ENCODE data around the gene PIGU. TPM values are rescaled to one million over a fixed set of nuclear protein-coding genes. Genes with fewer than 3 reads are reported as not detected.
A peak's percentile ranks its signal among the peaks of the same experiment; 100 is the strongest.

The PIGU gene
- total RNA-seq, 1 donor from 2014 or later = 6.0 TPM

DNA sequence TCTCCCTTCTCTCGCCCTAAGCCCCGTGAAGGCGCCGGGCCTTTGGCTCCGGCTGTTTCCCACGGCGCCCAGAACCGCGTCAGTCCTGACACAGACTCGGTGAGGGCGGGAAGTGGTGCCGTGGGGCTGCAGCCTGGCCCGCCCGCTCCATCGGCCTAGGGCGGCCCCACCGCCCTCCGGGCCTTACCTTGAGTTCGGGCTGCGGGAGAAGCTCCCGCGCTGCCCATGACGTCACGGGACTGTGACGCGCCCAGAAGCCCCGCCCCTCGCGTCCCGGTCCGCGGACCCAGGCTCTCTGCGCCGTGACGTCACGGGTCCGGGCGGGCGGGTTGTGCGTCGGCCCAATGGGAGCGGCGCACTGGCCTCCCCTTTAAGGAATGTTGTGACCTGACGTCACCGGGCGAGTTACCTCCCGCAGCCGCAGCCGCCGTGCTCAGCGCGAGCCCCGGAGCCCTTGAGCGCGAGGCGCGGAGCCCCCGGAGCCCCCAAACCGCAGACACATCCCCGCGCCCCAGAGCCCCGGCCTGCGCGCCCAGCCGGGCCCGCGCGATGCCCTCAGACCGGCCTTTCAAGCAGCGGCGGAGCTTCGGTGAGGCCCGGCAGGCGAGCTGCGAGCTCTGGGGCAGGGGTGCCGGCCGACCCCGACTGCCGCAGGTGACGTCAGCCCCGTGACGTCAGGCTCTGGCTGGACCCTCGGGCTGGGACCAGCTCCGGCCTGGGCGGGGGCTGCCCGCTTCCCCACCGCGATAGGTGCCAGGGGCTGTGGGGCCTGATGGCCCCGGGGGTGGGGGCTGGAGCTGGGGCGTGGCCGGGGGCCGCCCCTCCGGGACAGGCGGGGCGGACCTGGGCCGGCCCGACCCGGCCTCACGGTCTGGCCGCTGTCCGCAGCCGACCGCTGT, 118.3 kb downstream of the PIGU start, which contains the start of gene MAP1LC3A:
MAP1LC3A (plus strand) TSS at position 399 of the 899 bp plus-strand sequence; CDS start at position 550, 151 bp downstream.
- DNase-seq (ENCODE audit: low spot score) = peak; percentile 92

DNA sequence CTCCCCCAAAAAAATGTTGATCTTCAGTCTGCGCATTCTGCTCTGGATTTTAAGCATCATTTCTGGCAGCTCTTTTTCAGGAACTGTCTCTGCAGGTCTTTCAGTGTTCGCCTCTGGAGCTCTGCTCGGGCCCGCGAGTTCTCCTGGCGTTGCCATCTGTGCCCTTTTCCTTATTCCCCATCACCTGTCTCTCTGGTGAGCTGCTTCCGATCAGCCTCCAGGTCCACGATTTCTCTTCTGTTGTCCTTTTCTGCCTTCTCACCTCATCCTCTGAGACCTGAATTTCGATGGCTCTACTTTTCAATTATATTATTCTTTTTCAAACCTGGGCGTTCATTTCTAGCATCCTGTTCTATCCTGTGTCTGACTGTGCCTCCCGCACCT, 119.0 kb downstream of the PIGU start:
- no peak for DNase-seq (ENCODE audit: low spot score)

DNA sequence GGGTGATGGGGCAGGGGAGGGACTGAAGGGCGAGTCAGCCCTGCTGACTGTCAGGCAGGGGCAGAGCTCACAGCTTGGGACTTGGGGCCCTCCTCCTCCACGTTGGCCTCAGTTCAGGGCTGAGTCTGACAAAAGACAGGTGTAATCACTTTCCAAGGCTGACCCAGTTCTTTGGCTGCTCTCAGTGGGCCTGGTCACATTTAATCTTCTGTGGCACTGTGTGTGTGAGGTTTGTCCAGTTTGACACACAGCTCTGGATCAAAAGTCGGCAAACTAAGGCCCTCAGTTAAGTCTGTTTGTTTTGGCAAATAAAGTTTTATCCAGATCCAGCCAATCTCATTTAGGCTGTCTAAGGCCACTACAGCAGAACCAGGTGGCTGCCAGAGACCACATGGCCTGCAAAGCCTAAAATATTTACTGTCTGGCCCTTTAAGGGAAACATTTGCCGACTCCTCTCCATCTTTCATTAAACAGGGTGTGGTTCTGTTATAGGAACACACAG, 123.5 kb downstream of the PIGU start:
- no peak for DNase-seq (ENCODE audit: low spot score)

DNA sequence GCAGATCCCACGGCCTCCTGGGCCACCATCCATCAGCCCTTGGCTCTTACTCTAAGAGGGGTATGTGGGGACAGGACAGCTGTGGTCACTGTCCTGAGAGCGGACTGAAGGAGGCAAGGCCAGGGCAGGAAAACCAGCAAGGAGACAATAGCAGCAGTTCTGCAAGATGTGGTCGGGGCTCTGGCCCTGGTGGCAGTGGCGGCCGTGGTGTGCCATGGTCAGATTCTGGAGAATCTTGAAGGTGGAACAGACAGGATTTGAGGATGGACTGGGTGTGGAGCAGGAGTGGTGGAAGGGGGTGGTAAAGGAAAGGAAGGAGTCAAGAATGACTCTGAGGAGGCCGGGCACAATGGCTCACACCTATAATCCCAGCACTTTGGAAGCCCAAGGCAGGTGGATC, 124.3 kb downstream of the PIGU start:
- DNase-seq (ENCODE audit: low spot score) = no peak

DNA sequence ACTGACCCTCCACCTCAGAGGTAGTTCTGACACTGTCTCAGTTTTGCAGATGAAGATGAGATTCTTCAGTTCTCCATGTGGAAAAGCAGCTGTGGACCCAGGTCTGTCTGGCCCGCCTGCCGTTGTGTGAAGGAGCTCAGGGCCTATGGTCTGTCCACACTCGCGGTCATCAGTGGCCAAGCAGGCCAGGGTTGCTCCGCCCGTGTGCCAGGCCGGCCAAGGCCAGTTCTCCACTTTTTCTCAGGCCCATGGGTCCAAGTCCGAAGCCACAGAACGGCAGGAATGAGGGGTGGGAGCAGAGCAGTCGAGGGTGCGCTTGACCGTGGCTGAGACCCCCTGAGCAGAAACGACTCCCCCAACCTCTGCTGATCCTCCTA, 127.0 kb downstream of the PIGU start:
- DNase-seq (ENCODE audit: low spot score) = no peak

DNA sequence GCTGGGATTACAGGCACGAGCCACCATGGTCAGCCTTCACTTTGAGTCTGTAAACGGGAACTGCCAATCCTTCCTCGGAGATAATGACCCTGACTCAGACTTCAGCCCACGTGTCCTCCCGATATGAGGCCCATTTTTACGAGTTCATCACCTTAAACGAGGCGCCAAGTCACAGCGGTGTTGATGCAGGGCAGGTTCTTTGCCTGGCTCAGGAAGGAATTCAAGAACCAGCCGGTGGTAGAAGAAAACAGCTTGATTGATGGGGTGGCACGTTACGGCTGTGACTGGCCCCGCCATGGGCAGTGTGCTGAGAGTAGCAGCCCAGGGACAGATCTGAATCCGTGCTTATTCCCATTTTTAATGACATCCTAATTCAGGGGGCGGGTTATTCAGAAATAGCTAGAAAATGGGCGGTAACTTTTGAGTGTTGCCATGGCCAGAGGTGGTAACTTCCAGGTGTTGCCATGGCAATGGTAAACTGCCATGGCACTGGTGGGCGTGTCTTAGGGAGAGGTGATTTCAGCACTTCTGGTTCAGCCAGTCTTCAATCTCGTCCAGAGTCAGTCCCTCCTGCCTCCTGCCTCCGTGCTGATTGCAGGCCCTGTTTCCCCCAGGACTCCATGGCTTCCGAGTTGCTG, 127.5 kb downstream of the PIGU start:
- peak; percentile 66 for DNase-seq (ENCODE audit: low spot score)

DNA sequence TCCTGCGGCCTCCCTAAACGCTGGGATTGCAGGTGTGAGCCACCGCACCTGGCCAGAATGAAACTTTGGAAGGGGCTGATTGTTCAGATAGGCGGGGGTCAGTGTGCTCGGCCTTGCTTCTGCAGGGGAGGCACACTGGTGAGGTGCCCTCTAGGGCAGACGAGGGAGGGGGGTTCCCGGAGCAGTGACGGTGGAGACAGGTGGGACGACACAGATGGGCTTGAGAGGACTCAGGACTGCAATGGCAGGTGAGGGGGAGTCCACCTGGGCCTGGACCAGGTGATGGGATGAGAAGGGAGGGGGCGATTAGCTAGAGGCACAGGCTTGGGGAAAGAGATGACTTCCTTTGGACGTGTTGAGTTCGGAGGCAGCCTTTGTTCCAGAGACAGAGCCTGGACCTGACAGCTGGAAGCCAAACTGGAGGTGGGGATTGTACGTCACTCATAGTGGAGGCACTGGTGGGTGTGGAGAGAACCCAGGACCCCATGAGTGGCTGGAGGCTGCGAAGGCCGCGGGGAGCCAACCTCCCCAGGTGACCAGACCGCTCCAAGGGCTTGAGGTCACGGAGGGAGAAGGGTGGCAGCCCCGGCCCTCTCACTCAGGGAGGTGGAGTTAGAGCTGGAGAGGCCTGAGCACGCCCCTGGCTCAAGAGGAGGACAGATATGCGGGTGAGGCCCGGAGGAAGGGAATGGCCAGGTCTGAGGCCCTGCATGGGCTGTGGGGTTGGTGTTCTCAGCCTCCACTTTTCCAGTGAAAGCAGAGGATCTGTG, 128.9 kb downstream of the PIGU start:
- no peak for DNase-seq (ENCODE audit: low spot score)

DNA sequence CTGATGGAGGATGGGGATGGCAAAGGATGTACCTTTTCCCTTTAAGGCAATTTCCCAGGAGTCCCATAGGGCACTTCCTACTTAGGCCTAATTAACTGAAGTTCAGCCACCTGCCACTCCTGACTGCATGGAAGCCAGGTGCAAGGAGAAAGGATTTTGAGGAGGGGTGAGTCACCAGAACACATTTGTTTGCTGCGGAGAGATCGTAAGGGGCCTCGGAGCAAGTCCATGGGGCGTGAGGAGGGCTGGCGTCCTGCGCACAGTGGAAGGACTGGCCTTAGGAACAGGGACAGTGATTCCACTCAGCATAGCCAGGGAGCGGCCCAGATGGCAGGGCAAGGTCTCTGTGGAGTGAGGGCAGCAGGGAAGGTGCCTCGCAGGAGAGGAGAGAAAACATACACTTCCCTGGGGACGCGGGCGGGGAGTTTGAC, 130.1 kb downstream of the PIGU start:
- no peak for DNase-seq (ENCODE audit: low spot score)

DNA sequence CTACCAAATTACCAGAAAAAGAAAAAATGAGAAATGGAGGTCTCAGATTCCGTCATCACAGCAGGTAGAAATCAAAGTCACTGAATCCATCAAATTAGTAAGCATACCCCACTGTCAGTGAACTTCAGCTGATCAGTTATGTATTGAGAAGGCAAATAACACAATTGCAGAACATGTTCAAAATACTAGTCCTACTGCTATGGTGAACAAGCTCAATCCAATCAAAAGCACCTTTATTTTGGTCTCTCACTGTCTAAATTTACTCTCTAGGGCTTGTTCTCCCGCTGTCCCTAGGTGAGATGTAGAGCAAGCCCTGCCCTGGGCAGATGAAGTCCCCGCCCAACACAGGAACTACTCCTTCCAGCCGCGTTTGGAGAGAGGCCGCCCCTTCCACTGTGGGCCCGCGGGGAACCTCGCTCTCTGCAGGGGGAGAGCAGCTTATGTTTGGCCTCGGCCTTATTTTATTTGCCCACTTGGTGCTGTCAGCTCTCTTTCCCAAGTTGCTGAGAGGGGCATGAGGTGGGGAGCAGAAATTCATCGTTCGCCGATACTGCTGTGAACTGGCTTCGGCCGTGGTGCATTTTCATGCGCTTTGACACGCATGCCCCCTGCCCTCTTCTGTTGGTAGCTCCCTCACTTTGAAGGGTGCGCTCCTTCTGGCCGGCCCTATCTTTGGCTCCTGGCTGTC, 132.6 kb downstream of the PIGU start:
- peak; percentile 42 for DNase-seq (ENCODE audit: low spot score)

DNA sequence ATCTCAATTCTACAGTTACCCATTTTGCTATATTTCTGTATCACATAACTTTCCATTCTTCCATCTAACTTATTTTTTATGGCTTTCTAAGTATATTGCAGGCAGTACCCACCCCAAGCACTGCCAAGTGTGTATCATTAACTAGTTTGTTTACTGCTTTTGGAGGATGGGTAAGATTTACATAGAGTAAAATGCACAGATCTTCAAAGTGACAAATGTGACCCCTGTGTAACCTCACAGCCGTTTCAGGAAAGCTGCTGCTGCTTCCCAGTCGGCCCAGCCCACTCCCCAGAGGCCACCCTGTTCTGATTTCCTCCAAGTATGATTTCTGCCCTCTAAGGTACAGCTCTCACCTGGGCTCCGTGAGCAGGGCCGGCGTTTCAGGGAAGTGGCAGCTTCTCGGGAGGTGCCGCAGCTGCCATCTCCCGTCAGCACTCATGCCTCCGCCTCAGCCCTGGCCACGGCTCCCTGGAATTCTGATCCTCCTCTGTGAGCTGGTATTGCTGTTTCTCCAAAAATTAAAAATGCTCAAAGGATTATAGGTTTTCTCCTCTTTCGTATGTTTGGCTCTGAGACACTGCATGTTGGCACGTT, 133.3 kb downstream of the PIGU start:
- no peak for DNase-seq (ENCODE audit: low spot score)

DNA sequence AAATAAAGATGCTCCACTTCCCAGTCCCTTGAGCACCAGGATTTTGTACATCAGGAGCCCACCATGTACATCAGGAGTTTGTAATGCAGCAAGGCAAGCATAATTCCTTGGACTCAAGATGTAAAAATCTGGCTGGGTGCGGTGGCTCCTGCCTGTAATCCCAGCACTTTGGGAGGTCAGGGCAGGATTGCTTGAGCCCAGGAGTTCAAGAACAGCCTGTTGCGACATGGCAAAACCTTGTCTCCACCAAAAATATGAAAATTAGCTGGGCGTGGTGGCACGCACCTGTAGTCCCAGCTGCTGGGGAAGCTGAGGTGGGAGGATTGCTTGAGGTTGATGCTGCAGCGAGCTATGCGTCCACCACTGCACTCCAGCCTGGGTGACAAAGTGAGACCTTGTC, 134.5 kb downstream of the PIGU start:
- no peak for DNase-seq (ENCODE audit: low spot score)

DNA sequence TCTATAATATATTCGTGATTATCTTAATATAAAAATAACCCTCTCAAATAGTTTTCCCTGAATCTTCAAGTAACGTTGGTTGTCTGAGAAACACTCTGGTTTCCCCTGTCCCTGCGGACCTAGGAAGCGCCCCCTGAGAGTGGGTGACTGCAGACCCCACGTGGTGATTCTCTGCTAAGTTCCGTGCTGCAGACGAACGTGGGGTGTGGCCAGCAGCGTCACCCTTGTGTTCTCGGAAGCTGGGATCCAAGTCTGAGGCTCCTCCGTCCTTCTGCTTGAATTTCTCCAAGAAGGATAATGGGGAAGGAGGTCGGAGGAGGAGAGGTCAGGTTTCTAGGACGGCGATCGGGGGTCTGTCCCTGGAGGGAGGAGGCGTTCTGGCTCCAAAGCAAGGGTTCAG, 135.0 kb downstream of the PIGU start:
- no peak for DNase-seq (ENCODE audit: low spot score)

DNA sequence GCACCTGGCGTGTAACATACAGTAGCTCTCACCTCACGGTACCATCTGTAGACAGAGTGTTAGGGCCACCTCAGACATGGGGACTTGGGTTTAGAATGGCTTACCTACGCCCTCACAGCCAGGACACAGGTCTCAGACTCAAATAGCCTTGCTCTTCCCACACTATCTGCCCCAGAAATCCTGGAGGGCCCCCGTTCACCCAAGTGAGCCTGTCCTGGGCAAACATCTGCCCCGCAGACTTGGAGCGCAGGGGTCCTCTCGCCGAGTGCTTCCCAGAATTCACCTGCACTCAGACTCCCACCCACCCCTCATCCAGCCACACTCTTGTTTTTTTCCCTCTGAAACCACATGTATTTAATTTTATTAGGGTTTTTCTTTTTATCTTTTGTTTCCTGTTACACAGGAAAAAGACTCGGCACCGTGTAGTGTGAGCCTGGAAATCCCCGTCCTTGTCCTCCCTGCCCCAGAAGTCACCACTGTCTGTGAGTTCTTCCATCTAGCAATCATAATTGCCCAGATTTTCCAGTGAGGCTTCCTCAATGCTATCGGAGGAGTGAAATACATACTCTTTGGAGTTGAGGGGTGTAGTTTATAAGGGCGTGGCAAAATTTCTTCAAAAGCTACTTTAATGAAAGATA, 135.5 kb downstream of the PIGU start:
- DNase-seq (ENCODE audit: low spot score) = no peak

DNA sequence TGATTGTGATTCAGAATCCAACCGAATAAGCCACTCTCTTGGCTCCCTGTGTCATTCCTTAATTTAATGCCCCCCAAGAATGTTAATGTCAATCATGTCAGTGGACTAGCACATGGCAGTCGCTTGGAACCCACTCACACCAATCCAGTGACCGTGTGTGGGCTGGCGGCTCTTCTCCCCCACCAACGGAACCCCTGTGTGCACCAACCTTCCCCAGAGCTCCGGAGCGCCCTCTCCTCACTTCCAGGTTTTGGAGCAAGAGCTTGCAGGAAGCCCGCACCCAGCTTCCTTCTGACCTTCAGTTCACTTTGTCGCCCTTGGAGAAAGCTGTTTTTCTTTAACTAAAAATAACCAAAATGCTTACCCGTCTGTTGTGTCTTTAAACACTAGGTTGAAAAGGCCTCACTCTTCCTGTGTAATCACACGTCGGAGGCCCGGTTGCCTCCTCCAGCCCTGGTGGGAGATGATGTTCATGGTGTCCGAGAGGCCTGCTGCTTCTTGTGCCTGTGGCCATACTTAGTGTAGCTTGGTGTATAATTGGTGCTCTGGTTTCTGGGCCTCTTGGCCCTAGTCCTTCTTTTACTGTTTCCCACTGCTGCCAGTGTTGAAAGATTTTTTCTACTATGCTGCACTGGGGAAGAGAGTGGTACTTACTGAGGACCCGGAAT, 136.2 kb downstream of the PIGU start:
- no peak for DNase-seq (ENCODE audit: low spot score)

DNA sequence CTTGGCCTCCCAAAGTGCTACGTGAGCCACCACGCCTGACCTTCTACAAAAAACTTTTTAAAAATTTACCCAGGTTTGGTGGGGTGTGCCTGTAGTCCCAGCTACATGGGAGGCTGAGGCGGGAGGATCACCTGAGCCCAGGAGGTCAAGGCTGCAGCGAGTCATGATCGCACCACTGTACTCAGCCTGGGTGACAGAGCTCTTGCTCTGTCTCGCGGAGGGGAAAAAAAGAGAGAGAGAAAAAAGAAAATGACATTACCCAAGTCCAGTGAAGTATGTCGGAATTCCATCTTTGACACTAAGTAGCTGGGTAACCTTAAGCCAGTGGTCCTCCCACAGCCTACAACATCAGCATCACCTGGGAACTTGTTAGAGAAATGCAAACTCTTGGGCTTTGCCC, 137.1 kb downstream of the PIGU start:
- DNase-seq (ENCODE audit: low spot score) = no peak

DNA sequence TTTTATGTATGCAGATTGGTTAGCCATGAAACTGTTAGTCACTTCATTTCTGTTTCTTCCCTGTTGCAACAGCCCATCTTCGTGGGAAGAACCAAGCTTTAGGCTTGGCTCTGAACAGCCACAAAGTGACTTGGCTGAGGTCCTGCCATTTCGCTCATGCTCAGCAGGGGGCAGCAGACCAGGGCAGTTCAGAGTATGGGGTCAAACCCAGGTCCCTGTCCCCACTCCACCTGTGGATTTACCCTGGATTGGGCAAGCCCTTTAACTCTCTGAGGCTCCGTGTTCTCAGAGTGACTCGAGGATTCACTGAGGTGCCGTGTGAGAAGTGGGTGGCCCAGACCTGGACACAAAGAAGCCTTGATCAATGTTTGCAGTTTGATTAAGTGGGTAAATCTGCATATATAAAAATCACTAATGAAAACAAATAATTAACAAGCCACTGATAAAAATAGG, 138.2 kb downstream of the PIGU start:
- DNase-seq (ENCODE audit: low spot score) = no peak

DNA sequence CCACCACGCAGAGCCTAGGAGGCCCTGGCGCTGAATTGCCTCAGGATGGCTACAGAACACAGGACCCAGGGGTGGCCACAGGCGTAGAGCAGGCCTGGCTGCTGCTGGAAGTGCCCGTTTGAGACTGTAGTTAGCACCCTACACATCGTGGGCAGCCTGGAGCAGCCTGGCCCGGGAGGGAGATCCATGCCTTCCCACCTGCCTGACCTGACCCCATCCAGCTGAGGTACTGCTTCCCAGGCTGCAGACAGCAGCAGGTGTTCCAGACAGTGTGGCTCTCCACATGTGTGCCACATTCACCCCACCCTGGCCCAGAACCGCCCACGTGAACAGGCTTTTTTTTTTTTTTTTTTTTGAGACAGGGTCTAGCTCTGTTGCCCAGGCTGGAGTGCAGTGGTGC, 139.2 kb downstream of the PIGU start:
- no peak for DNase-seq (ENCODE audit: low spot score)

DNA sequence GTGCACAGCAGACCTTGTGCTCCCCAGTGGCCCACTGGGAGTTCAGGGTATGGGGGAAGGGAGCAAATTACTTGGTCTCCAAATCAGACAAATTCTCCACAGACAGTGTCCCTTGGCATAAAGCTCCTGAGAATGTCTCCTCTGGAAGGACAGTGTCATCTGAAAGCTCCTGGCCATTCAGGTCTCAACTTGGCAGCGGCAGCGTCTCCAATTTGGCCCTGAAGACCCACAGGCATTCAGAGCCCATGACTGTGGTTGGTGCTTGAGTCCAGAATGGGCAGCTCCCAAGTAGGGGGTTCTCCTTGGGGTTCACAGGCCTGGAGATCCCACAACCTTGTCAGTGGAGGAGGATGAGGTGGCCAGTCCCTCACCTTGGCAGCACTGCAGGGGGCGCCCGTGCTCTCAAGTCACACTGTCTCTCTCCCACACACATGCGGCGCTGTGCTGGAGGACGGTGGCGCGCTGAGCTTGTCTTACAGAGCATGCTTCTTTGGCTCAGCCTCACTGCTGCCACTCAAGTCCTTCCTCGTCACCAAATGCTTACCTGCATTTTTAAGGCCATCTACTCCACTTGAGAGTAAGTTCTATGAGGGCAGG, 140.0 kb downstream of the PIGU start:
- no peak for DNase-seq (ENCODE audit: low spot score)

DNA sequence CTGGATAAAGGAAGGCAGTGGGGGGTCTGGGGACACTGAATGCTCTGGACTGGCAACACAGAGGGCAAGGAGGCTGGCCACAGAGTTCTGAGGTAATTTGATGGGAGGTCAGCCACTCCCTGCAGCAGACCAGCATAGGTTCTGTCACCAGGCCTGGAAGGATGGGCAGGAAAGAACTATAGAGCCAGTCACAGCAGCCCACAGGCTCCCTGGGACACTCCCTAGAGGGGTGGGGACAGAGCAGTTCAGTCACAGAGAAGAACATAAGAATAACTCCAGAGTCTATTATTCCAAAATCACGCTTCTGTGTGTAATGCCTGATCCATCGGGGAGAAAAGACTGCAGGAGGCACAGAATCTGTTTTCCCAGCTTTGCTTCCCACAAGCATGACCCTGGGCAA, 141.0 kb downstream of the PIGU start:
- no peak for DNase-seq (ENCODE audit: low spot score)
